HG03139 (cell line): ENCODE data around the gene TPD52L2.
"Not testable (repeated sequence)": the region's sequence is repeated elsewhere in the genome, so short reads cannot be mapped to it uniquely, and the experiment has no call there.

ENCODE experiments used
- ATAC-seq: cut with Tn5 transposase; IDR thresholded peaks from one replicate; pipeline ENCODE4 v1.9.1; 2021; ENCODE audit not compliant: unreplicated experiment

TPD52L2 gene

DNA sequence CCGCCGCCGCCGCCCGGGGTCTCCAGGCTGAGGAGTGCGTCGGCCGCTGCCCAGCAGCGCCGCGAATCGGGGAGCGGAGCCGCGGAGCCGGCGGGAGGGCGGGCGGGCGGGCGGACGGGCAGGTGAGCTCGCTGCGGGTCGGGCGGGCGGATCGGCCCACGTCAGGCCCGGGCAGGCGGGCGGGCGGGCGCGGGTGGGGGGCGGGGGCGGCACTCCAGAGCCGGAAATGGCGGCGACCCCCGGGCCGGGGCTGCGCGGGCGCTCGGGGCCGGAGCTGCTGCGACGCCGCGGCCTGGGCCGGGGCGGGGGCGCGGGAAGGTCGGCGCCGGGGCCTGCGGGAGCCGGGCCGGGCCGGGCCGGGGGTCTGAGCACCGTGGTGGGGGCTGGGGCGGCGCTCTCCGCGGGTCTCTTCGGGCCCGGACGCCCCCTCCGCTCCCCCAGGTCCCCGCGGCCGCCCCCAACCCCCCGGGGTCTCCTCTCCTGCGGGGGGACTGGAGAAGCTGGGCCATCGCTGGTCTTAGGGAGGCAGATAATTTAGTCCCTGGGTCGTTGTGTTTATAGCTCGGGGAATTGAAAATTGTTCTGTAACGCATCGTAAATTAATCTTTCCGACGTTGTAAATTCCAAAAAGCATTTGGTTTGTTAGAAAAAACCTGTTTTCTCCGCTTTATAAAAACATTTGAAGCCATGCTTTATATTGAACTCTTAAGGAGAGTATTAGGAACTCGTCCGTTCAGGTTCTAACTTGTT is 30.3 kb downstream of the TPD52L2 start:
- ATAC-seq, result peak; percentile 12

DNA sequence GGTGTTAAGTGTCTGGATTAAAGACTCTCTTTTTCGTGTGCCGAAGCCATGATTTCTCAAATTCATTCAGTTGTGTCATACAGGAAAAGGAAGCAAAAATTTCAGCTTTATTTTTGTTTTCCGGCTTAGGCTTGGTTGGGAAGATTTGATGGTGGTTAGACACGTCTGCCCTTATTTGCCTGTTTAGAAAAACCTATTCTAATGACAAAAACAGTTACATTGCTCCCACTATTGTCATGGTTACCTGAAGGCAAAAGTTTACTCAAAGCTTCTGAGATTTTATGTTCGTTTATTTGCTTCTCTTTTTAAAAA is 30.8 kb downstream of the TPD52L2 start:
- no peak for ATAC-seq

DNA sequence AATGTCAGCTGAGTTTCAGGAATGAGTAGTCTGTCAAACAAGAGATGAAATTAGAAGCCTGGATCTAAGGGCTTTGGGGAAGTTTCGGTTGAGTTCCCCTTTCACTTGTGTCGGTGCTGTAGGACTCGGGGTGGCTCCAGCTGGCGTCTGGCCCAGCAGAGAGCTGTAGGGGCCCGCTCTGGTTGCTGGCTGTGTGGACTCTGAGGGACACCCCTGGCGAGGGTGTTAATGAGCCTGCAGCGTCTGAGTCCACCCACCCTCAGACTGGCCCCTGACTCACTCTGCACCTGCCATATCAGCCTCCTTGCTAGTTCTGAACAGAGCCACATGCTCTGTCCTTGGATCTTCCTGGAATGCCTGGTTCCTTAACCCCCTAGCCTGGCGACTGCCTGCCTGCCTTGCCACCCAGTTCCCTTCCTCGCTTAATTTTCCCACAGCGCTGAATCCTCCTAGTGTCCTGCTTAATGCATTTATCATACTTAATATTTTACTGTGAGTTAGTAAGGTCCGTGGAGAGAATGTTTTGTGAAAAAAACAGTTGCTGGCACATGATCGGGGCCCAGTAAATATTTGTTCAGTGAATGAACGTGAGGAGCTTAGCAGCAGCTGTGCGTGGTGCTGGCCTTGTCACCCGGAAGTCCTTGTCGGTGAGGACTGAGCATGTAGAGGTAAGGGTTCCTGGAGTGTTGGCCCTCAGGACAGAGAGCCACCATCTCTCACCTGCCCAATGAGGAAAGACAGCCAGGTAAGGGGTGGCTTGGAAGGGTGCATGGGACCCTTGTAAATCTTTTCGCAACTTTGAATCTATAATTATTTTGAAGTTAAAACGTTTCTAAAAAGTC is 31.4 kb downstream of the TPD52L2 start:
- ATAC-seq, result no peak

DNA sequence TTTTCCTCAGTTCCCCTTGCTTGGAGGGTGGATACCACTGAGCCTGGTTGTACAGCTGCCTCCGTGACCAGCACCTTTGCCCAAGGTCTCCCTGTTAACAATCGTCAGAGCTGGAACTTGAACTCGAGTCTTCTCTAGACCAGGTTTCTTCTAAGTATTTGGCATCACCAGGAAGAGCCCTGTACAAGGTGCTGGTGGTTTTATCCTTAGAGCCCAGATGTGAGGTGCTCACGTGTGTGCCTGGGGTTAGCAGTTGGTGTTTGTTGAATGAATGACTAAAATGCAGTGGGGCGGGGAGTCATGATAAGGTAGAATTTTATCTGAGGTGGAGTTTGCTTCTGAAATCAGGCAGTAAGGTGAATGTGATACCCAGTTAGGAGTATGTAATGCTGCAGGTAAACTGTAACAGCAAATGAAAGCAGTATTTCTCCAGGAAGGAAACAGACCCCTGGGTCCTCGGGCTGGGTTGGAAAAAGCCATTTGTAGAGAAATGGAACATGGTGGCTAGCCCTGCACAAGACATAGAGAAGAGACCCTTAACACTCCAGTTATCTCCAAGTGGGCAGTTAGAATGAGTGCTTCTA is 33.0 kb downstream of the TPD52L2 start:
- ATAC-seq, result no peak

DNA sequence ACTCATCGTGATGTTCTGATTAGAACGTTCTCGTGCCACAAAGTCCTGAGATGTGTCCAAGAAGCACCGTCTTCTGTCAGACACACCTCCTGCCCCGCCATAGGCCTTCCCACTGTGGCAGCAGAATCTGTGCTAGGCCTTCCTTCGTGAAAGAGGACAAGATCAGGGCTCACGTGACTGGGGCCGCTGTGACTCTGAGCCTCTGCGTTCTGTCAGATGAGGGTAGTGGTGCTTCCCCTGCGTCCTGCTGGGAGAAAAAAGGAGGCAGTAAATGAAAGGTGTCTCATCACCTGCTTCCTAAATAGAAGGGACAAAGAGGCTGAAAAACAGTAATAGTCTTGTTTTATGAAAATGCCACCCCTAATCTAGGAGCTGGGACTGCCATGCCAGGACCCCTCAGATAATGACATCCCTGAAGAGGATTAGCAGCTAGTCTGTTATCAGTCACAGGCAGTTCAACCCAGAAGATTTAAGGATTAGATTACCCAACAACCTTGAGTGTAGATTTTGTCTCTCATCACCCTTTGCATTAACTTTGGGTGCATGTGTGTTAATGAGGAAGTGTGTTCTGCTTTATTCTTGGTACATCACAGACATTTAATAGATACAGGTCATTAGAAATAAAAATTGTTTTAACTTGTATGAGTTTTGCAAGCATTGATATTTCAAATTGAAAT is 34.0 kb downstream of the TPD52L2 start:
- ATAC-seq, result no peak

DNA sequence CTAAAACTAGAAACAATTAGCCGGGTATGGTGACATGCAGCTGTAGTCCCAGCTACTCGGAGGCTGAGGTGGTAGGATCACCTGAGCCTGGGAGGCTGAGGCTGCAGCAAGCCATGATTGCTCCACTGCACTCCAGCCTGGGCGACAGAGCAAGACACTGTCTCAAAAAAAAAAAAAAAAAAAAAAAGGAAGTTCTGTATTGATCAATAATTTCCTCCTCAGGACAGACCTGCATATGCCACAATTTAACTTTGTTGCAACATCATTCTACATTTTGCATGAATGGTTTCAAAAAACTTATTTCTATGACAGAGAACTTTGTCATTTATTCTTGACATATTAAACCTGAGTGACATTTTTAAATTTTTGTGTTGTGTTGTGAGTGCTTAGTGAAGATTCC is 35.3 kb downstream of the TPD52L2 start:
- no peak for ATAC-seq

DNA sequence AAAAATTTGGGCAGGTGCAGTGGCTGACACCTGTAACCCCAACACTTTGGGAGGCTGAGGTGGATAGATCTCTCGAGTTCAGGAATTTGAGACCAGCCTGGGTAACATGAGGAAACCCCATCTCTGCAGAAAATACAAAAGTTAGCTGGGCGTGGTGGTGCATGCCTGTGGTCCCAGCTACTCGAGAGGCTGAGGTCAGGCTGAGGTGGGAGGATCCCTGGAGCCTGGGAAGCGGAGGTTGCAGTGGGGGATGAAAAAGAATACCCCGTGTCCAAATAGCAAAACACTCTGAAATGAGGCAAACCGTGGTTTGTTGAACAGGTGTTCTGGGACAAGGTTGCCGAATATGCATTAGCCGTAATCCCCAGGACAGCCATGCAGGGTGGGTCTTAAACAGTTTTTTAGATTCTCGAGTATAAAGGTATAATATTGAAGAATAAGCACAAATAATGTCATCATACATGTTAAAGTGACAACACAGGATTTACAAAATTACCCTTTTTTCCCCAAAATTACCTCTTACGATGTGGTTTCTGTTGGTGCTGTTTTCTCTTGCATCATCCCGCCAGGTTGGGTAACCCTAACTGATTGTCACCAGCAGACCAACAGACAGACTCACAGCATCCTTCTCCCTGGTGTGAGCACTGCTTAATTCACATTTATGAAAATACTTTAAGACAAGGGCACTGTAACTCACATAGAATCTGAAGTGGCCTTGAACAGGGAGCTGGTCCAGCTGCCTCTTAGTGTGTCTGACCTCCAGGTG is 38.9 kb downstream of the TPD52L2 start:
- no peak for ATAC-seq

DNA sequence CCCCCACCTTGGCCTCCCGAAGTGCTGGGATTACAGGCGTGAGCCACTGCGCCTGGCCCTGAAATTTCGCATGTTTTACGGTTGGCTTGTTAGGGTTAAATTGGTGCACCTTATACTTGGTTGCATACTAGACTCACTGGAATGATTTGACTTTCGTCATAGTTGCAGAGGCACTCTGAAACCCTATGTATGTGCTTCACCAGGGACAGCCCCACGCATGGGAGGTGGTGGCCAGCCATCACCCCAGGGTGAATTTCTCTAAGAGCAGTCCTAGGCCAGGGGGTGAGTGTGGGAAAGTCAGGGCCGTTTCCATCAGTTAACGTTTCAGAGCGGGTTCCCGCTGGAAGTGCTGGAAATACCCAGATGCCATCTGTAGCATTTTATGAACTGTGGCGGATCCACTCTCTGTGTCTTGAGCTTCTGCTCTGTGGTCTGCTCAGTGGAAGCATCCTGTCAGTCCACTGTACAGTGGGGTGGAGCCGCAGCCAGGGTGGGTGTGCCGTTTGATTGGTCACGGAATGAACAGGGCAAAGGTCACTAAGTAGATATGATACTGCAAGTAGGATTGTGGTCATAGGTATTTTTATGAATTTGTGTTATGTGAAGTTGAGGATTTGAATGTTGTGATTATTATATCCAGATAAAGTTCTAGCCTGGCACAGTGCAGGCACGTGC is 43.1 kb downstream of the TPD52L2 start:
- no peak for ATAC-seq

DNA sequence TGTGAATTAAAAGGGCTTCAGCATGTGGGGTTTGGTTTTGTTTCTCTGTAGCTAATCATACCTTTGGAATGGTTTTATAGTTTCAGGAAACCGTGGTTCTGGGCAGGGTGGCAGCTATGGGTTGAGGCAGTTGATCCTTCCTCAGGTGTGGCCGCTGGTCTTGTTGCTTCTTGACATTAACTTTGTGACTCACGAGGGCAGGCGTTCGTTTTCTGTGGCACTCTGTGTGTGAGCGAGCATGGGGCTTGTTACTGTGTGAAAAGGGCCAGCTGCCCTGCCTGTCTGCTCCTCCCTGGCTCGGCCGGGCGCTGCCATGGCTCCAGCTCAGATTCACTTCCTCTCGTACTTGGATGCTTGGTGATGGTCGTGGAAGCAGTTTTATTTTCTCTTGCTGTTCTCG is 46.1 kb downstream of the TPD52L2 start:
- ATAC-seq, result no peak

DNA sequence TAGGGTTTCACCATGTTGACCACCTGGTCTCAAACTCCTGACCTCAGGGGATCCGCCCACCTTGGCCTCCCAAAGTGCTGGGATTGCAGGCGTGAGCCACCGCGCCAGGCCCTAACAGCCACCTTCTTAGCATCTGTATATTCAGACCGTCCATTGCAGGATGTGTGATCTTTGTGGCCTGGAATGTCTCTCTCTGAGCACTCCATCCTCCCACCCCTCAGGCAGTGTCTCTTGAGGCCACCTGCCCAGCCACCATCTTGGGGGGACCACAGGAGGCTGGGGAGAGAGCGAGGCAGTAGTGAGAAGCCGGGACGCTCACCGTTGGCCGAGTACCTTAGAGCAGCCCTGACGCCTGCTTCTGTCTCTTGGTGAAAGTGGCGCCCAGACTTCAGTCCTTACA is 48.7 kb downstream of the TPD52L2 start:
- no peak for ATAC-seq

DNA sequence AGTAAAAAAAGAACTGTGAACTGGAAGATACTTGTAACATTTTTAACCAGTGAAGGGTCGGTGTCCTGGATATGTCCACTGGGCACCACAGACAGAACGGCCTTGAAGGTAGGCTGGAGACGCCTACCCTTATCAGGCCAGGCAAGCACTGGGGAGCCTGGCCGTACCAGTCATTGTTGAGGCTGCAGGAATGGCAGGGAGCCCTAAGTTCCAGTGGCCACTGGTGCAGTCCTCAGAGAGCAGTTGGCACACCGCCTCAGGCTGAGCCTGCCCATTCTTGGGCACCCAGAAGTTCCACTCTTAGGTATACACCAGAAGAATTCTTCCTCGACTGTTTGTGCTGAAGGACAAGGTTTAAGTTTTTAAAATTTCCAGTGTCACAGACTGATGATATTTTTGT is 50.4 kb downstream of the TPD52L2 start:
- ATAC-seq, result no peak

DNA sequence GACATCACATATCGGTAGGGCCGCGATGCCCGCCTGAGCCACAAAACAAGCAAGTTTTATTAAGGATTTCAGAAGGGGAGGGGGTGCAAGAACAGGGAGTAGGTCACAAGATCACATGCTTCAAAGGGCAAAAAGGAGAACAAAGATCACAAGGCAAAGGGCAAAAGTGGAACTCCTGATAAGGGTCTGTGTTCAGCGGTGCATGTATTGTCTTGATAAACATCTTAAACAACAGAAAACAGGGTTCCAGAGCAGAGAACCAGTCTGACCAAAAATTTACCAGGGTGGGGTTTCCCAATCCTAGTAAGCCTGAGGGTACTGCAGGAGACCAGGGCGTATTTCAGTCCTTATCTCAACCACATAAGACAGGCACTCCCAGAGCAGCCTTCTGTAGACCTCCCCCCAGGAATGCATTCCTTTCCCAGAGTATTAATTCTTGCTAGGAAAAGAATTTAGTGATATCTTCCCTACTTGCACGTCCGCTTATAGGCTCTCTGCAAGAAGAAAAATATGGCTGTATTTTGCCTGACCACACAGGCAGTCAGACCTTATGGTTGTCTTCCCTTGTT is 51.4 kb downstream of the TPD52L2 start:
- ATAC-seq, result not testable (repeated sequence)

DNA sequence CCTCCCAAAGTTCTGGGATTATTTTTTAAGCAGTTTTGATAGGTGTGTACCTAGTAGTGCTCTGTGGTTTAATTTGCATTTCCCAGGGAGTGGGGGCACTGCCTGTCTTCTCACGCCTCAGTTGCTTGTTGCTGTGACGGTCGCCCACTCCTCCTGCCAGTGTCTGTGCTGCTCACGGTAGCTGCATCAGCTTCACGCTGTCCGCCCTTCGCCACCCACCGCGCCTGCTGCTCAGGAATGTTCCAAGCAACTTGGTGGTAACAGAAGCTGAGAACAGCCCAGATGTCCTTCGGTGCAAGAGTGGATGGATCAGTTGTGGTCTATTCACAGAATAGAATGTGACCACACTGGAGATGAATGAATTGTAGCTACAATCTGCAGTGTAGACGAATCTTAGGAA is 52.7 kb downstream of the TPD52L2 start:
- no peak for ATAC-seq

DNA sequence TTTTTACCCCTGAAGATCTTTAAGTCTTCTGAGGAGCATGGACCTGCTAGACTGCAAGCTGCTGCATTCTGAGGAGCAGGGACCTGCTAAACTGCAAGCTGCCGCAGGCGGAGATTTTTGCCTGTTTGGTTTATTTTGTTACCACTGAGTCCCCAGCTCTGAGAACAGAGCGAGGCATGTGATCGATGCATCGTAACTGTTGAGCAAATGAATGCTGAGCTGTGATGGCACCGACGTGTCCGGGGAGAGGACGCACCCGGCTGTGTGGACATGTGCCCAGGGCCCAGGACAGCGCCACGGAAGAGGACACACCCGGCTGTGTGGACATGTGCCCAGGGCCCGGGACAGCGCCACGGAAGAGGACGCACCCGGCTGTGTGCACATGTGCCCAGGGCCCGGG is 54.1 kb downstream of the TPD52L2 start:
- no peak for ATAC-seq

DNA sequence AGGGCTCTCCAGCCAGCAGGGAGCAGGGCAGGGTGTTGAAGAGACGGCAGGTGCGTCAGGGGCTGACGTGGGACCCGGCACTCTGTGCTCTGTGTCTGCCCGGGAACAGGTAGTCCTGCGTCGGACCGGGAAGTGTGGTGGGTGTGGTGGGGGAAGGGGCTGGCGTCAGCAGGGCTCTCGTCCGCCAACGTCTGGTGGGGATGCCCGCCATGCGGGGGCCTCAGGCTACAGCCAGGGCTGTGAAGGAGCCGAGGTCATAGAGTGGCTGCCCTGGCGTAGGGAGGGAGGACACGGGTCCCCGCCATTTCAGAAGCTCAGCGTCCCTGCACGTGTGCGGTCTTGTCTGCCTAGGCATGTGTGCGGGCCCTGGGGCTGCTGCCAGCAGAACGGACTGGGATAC is 55.2 kb downstream of the TPD52L2 start:
- no peak for ATAC-seq

DNA sequence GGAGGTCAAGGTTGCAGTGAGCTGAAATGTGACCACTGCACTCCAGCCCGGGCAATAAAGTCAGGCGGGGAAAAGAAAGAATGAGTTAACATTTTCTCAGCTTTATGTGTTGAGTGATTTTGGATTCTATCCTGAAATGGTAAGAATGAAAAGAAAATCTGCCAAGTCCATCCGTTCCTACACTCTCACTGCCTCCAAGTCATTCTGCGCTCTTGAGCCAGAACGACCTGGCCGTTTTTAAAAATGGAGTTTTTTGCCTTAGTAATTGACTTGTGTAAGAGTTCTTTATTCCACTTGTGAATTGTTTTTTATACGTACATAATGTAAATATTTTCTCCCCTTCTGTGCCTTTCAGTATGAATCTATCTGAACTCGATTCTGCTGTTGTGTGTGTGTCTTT is 58.6 kb downstream of the TPD52L2 start:
- no peak for ATAC-seq

DNA sequence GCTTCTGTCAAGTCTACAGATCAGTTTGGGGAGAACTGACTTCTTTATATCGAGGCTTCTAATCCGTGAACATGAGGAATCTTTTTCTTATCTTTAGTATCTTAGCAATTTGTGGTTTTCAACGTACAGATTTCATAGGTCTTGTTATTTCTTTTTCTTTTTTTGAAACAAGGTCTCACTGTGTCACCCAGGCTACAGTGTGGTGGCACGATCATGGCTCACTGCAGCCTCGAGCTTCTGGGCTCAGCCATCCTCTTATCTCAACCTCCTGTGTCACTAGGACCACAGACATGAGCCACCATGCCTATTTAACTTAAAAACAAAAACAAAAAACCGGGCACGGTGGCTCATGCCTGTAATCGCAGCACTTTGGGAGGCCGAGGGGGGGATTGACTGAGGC is 59.2 kb downstream of the TPD52L2 start:
- ATAC-seq, result no peak

DNA sequence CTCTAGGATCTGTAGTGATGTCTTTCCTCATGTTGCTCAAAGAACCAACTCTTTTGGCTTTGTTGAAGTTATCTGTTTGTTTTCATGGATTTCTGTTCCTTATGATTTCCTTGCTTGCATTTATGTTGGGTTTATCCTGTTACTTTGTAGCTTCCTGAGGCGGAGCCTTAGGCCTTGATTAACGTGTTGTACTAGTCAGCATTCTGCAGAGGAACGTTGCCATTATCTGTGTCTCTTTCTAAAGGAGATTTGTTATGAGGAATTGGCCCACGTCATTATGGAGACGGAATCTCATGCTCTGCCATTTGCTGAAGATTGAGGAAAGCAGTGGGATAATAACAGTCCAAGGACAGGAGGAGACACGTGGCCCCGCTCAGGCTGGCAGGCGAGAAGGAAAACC is 61.2 kb downstream of the TPD52L2 start:
- ATAC-seq, result no peak

DNA sequence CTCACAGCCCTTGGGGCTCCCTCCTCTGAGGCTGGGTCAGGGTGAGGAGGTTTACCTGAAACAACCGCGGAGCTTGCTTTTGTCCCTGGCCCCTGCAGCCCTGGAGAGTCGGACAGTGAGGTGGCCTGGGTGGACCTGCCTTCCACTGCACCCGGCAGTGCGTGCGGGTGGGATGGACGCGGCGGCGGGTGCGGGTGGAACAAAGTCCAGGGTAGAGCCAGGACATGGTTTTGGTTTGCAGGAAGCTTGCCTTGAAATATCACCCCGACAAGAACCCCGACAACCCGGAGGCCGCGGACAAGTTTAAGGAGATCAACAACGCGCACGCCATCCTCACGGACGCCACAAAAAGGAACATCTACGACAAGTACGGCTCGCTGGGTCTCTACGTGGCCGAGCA is 64.0 kb downstream of the TPD52L2 start:
- no peak for ATAC-seq

DNA sequence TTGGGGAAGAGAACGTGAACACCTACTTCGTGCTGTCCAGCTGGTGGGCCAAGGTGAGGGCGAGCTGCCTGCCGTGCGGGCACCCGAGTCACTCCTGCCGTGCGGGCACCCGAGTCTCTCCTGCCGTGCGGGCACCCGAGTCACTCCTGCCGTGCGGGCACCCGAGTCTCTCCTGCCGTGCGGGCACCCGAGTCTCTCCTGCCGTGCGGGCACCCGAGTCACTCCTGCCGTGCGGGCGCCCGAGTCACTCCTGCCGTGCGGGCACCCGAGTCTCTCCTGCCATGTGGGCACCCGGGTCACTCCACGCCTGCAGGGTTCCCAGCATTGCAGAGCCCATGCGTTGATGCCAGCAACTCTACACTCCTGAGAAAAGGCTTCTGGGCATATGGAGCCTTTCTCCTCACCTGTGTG is 64.4 kb downstream of the TPD52L2 start:
- not testable (repeated sequence) for ATAC-seq
